SK-N-SH treated with all-trans-retinoic acid at 6 μM for 48 hours (cell line): ENCODE measurements around the gene SPDYE6.

ENCODE experiments used
- ATAC-seq: fragments of 200-7000 bp; cut with Tn5 transposase; 3 replicates; pipeline ENCODE4 v1.9.1; 2020; ENCODE audit warnings: mild to moderate bottlenecking, moderate library complexity
- ARNTL ChIP-seq: fragments of 450-650 bp; formaldehyde crosslinking; IDR thresholded peaks from 2 replicates; pipeline ENCODE4 v1.5.0; 2020; ENCODE audit warnings: low read depth, mild to moderate bottlenecking, moderate library complexity, borderline replicate concordance
- BACH2 ChIP-seq: fragments of 250-450 bp; sonication (Bioruptor Pico); IDR thresholded peaks from 2 replicates; pipeline ENCODE4 v1.9.0; 2021; ENCODE audit warnings: mild to moderate bottlenecking, borderline replicate concordance
- CSDC2 ChIP-seq: fragments of 250-450 bp; sonication (Bioruptor Pico); IDR thresholded peaks from 2 replicates; pipeline ENCODE4 v1.5.0; 2020; ENCODE audit warnings: mild to moderate bottlenecking, moderate library complexity
- CSRNP3 ChIP-seq: fragments of 250-450 bp; sonication (Bioruptor Pico); IDR thresholded peaks from 2 replicates; pipeline ENCODE4 v1.5.1; 2021; ENCODE audit warnings: mild to moderate bottlenecking, moderate library complexity
- ESRRG ChIP-seq: fragments of 250-450 bp; sonication (Bioruptor Pico); IDR thresholded peaks from 2 replicates; pipeline ENCODE4 v1.6.1; 2021; ENCODE audit warnings: mild to moderate bottlenecking
- GLIS3 ChIP-seq: fragments of 250-450 bp; sonication (Bioruptor Pico); IDR thresholded peaks from 2 replicates; pipeline ENCODE4 v1.5.0; 2020; ENCODE audit warnings: mild to moderate bottlenecking, moderate library complexity
- ISL1 ChIP-seq: fragments of 250-450 bp; sonication (Bioruptor Pico); IDR thresholded peaks from 2 replicates; pipeline ENCODE4 v2.1.2; 2022; ENCODE audit warnings: mild to moderate bottlenecking, moderate library complexity
- OSR1 ChIP-seq: fragments of 250-450 bp; sonication (Bioruptor Pico); IDR thresholded peaks from 2 replicates; pipeline ENCODE4 v1.8.0; 2022; ENCODE audit warnings: moderate library complexity, mild to moderate bottlenecking, inconsistent platforms
- PATZ1 ChIP-seq: fragments of 250-450 bp; sonication (Bioruptor Pico); IDR thresholded peaks from 2 replicates; pipeline ENCODE4 v1.8.0; 2020; ENCODE audit warnings: mild to moderate bottlenecking, moderate library complexity, borderline replicate concordance
- POU6F1 ChIP-seq: fragments of 250-450 bp; sonication (Bioruptor Pico); IDR thresholded peaks from 2 replicates; pipeline ENCODE4 v1.8.0; 2021; ENCODE audit warnings: low read depth, mild to moderate bottlenecking, moderate library complexity, borderline replicate concordance
- PPARA ChIP-seq: fragments of 250-450 bp; sonication (Bioruptor Pico); IDR thresholded peaks from 2 replicates; pipeline ENCODE4 v1.5.0; 2020; ENCODE audit warnings: mild to moderate bottlenecking, borderline replicate concordance
- RARB ChIP-seq: fragments of 250-450 bp; sonication (Bioruptor Pico); IDR thresholded peaks from 2 replicates; pipeline ENCODE4 v1.8.0; 2021; ENCODE audit warnings: mild to moderate bottlenecking, moderate library complexity
- SNAI2 ChIP-seq: fragments of 250-450 bp; sonication (Bioruptor Pico); IDR thresholded peaks from 2 replicates; pipeline ENCODE4 v1.5.0; 2020; ENCODE audit warnings: mild to moderate bottlenecking, moderate library complexity
- TOX ChIP-seq: fragments of 250-450 bp; sonication (Bioruptor Pico); IDR thresholded peaks from 2 replicates; pipeline ENCODE4 v1.8.0; 2021; ENCODE audit warnings: mild to moderate bottlenecking, moderate library complexity, borderline replicate concordance
- TSHZ2 ChIP-seq: fragments of 250-450 bp; sonication (Bioruptor Pico); IDR thresholded peaks from 2 replicates; pipeline ENCODE4 v1.5.0; 2020; ENCODE audit warnings: mild to moderate bottlenecking, moderate library complexity
- ZC3H10 ChIP-seq: fragments of 250-450 bp; sonication (Bioruptor Pico); IDR thresholded peaks from 2 replicates; pipeline ENCODE4 v1.5.1; 2021; ENCODE audit warnings: mild to moderate bottlenecking, moderate library complexity
- ZFP3 ChIP-seq: fragments of 250-450 bp; sonication (Bioruptor Pico); IDR thresholded peaks from 2 replicates; pipeline ENCODE4 v1.5.0; 2020; ENCODE audit warnings: mild to moderate bottlenecking, moderate library complexity
- ZFP30 ChIP-seq: fragments of 450-650 bp; formaldehyde crosslinking; IDR thresholded peaks from 2 replicates; pipeline ENCODE4 v1.5.0; 2022; ENCODE audit warnings: mild to moderate bottlenecking, moderate library complexity
- ZNF8 ChIP-seq: fragments of 450-650 bp; formaldehyde crosslinking; IDR thresholded peaks from 2 replicates; pipeline ENCODE4 v1.5.0; 2020; ENCODE audit warnings: mild to moderate bottlenecking, moderate library complexity
- TF ChIP-seq, protein P1 (sequence below): fragments of 250-450 bp; sonication (Bioruptor Pico); IDR thresholded peaks from 2 replicates; pipeline ENCODE4 v1.5.1; 2020; ENCODE audit warnings: low read depth, mild to moderate bottlenecking, moderate library complexity

SPDYE6 gene

DNA sequence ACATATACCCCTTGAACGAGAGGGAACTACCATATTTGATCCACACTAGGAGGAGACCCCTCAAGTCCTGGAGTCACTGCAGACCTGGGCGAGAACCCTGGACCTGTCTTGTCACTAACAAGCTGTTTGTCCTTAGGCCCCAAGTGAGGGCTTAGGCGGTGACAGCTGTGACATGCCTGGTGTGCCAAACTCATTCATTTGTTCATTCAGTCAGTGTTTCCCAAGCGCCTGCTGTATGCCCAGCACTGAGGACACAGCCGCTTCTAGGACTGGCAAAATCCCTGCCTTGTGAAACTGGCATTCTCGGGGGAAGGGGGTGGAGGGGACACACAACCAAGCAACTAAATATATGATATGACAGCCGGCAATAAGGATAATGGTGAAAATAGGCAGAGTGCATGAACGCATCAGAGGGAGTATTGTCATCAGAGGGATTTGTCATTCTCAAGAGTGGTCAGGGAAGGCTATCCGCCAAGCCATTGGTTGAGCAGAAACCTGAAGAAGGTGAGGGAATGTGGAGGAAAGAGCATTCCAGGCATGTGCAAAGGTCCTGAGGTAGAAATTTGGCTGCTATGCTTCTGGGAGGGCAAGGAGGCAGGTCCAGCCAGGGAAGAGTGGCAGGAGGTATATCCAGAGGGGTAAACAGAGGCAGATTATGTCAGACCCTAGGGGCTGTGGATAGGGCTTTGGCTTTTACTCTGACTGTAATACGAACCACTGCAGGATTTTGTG lies 58.6 kb downstream of the SPDYE6 start:
- no peak for ATAC-seq
- TF ChIP-seq BACH2 (CRISPR knock-in tag) (no peak), GLIS3 (CRISPR knock-in tag) (no peak), PPARA (no peak), SNAI2 (CRISPR knock-in tag) (no peak), ZNF8 (CRISPR knock-in tag) (no peak), ZFP3 (no peak), PATZ1 (CRISPR knock-in tag) (no peak), OSR1 (CRISPR knock-in tag) (no peak), ZC3H10 (CRISPR knock-in tag) (no peak), ESRRG (CRISPR knock-in tag) (no peak), RARB (CRISPR knock-in tag) (no peak), ARNTL (CRISPR knock-in tag) (no peak), TSHZ2 (CRISPR knock-in tag) (no peak)
- TF ChIP-seq, protein P1, sequence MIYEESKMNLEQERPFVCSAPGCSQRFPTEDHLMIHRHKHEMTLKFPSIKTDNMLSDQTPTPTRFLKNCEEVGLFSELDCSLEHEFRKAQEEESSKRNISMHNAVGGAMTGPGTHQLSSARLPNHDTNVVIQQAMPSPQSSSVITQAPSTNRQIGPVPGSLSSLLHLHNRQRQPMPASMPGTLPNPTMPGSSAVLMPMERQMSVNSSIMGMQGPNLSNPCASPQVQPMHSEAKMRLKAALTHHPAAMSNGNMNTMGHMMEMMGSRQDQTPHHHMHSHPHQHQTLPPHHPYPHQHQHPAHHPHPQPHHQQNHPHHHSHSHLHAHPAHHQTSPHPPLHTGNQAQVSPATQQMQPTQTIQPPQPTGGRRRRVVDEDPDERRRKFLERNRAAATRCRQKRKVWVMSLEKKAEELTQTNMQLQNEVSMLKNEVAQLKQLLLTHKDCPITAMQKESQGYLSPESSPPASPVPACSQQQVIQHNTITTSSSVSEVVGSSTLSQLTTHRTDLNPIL (CRISPR knock-in tag) = no peak

DNA sequence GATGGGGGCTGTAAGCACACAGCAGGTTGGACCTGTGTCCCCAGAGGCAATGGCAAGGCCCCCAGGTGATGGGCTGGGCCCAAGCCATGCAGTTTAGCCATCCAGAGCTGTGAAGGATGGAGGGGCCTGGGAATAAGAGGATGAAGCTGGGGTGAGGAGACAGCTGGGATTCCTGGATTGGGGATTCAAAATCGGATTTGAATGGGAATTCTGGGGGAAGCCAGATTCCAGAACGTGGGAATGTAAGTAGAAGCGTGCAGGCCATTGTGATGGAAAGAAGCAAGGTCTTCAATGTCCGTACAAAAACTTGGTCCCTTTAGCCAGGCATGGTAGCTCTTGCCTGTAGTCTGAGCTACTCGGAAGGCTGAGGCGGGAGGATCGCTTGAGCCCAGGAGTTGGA lies 59.7 kb downstream of the SPDYE6 start:
- no peak for ATAC-seq
- TF ChIP-seq RARB (CRISPR knock-in tag) = no peak
- TF ChIP-seq ARNTL (CRISPR knock-in tag) = no peak
- no peak for TF ChIP-seq PATZ1 (CRISPR knock-in tag)
- no peak for TF ChIP-seq CSDC2 (CRISPR knock-in tag)
- TF ChIP-seq PPARA = no peak
- TF ChIP-seq TOX (CRISPR knock-in tag) = no peak
- TF ChIP-seq, protein P1 (CRISPR knock-in tag) = no peak
- no peak for TF ChIP-seq ZFP30
- no peak for TF ChIP-seq CSRNP3 (CRISPR knock-in tag)
- TF ChIP-seq ISL1 (CRISPR knock-in tag) = no peak
- TF ChIP-seq POU6F1 (CRISPR knock-in tag) = no peak
- TF ChIP-seq GLIS3 (CRISPR knock-in tag) = no peak
- TF ChIP-seq TSHZ2 (CRISPR knock-in tag) = no peak
